ENCODE results near the gene AOPEP.

DNA sequence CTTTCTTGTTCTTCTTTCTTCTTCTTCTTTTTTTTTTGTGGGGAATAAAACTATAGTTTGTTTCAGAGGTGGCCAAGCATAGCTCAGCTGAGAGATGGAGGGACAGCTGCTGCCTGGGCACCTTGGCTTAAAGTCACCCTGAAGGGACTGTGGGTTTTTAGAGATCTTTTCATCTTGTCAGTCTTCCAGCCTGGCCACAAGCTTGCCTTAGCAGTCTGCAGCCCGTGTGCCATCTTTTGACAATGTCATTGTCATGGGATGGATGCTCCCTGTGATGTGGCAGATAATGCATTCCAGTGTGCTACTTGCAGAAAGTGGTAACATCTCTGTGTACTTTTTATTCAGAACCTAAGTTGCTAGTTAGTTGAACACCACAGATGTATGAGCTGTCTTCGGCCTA, 310.2 kb downstream of the AOPEP start:
- TF ChIP-seq EZH2phosphoT487 (conservative IDR thresholded peaks at IDR 0.05; ENCODE audit: low read length) (no peak), CTCF (IDR thresholded peaks at IDR 0.05; ENCODE audit: insufficient read depth, low read length, poor library complexity, severe bottlenecking) (no peak)

All from SU-DHL-6 (cell line).